SW480 (cell line): ENCODE results near the gene FBXW7.

Source experiments
- DNase-seq: peaks from one replicate; pipeline ENCODE4 v3.0.0-alpha.2; 2016; ENCODE audit warnings: low spot score

Gene FBXW7

GRCh38 chr4:152369902-152370295 lies 166.0 kb downstream of the FBXW7 start:
- peak; percentile 9 for DNase-seq

- DNase-seq: no peak
Observed at GRCh38 chr4:152369203-152369901, 166.5 kb downstream of the FBXW7 start.

DNA sequence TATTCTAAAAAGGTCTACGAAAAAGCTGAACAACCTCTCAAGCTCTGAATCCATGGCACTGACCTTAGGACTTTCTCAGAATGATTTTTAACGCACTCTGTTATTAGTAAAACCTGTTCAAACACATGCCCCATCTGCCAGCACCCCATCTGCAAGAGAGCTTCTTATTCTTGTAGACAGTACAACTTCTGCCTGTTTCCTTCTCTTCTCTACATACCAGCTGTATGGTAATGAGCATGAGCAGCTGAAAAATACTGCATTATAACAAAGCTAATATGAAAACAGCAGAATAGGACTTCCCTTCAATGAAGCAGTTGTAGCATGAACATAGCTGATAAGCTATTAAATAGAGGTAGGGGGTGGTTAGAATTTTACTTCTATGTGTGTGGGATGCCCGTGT lies 167.9 kb downstream of the FBXW7 start:
- no peak for DNase-seq

DNA sequence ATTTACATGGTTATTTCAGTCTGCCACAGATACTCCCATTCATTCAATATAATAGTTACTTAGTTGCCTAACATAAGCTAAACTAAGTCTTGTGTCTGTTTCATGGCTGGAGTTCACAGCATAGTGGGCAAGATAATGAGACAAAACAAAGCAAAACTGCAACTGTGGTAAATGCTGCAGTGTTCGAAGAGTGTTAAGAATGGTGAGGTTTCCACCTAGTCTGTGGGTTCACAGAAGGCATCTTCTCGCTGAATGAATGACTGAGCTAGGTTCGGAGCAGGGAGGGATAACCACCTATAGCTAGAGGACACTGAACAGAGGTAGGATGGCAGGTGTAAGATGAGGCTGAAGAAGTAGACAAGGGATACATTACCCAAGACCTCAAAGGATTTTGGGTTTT lies 171.0 kb downstream of the FBXW7 start:
- no peak for DNase-seq

DNA sequence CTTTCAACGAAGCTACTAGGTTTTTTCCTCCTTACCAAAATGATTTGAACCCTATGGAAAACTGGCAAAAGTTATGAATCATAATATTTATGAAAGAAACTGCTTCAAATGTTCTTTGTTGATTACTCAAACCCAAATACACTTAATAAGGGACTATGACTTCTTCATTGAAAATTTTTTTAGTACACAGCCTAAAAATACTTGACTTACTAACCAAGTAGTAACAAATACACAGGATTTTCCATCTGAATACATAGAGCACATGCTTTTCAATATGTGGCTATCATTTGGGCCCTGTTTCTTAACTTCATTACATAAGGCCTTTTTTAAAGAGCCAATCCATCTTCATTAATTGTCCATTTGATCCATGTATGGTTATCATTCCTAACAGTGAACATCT lies 171.5 kb downstream of the FBXW7 start:
- DNase-seq: no peak

DNA sequence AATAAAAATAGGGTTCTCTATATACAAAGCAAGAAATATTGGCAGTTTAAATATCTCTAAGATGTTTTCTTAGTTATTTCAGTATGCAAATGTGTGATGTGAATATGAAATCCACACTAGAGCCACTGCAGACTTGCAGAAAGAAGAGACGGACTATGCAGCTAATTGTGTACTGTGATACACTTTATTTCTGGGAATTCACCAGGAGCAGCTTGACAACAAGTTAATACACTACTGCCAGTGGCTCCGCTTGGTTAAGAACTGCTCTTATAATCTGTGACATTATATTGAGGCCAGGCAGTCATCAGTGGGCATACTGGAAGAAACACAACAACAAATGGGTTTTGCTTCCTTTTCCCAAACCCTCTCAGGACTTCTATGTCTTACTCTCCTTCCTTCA lies 172.0 kb downstream of the FBXW7 start:
- DNase-seq: no peak

GRCh38 chr4:152363086-152363485 lies 172.8 kb downstream of the FBXW7 start:
- no peak for DNase-seq

GRCh38 chr4:152360045-152360410 lies 175.9 kb downstream of the FBXW7 start:
- DNase-seq: no peak

DNA sequence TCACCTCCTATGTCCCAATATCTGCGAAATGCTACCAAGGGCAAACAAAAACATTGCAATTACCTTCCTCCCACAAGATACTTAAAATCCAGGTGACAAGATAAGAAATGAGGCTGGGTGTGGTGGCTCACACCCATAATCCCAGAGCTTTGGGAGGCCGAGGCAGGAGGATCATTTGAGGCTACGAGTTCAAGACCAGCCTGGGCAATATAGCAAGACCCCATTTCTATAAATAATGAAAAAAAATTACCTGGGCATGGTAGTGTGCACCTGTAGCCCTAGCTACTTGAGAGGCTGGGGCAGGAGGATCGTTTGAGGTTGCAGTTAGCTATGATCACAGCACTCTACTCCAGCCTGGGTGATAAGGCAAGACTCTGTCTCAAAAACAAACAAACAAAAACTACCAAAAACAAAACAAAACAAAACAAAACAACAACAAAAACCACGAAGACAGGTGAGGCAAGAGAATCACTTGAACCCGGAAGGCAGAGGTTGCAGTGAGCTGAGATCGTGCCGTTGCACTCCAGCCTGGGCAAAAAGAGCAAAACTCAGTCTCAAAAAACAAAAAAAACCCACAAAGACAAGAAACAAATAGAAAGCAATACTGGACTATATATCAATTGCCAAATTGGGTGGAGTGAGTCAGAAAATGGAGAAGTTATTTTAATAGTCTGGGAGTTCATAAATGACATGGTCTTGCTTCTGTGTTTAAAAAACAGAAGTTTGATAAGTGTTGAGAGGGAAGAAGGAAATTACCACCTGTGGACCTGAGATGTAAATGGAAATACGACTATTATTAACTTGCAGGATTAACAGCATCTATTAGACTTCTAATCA lies 176.5 kb downstream of the FBXW7 start:
- no peak for DNase-seq

- no peak for DNase-seq
Observed at GRCh38 chr4:152357206-152357605, 178.7 kb downstream of the FBXW7 start.

DNA sequence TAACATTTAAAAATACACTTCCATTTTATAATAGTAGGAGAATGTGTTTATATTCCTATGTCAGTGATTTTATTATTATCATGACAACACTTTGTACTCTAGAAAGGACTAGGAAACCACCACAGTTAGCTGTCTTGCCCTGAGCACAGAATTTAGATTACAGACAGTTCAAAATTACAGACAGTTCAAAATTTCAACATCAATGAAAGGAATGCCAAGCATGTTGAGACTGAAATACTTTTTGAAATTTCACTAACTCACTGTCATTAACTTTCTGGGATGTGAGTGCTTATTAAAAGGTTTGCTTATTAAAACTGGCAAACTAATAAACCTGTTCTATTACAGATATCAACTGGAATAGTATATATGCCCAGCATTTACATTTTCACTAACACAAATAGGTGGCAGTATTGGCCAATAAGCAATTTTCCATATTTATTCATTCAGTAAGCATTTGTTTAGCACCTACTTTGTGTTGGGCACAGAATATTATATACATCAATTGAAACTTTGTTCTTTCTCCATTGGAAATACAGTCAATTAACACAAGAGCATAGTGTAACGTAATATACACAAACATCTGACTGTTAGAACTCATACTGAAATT lies 179.4 kb downstream of the FBXW7 start:
- no peak for DNase-seq

- DNase-seq: peak; percentile 19
Observed at GRCh38 chr4:152352622-152353116, 183.2 kb downstream of the FBXW7 start.

DNA sequence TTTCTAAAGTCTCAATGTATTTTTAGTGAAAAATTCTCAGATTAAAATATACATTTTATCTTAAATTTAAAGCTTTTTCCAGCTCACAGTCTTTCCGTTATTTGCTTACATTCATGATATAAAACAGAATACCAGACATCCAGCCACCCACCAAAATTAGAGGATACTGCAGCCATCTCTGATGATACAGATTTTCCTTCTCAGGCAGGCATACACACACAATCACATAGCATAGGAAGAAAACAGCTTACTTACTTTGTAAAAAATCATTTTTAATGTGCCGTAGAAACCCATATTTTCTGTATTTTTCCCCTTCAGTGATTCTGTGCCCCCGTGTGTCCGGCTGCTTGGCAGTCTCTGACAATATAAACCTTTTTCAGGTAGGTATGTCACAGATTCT lies 183.7 kb downstream of the FBXW7 start:
- no peak for DNase-seq

GRCh38 chr4:152351080-152351479 lies 184.8 kb downstream of the FBXW7 start:
- DNase-seq: no peak

GRCh38 chr4:152348670-152349069 lies 187.2 kb downstream of the FBXW7 start:
- no peak for DNase-seq

DNA sequence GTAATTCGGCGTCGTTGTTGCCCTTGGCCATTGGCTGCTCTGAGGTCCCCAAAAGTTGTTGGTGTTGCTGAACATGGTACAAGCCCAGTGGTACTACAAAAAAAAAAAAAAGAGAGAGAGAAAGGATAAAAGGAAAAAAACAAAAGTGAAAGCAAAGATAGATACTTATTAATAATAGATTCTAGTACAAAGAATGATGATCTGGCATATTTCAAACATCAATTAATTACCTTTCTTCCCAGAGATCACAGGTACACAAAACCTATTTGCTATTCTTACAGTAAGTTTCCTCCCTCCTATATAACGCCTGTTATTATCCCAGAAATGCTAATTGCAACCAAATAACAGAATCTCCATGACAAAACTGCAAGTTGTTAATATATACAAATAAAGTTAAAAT lies 188.9 kb downstream of the FBXW7 start:
- no peak for DNase-seq

GRCh38 chr4:152346526-152346925 lies 189.4 kb downstream of the FBXW7 start:
- DNase-seq: no peak

GRCh38 chr4:152344001-152344400 lies 191.9 kb downstream of the FBXW7 start:
- no peak for DNase-seq

DNA sequence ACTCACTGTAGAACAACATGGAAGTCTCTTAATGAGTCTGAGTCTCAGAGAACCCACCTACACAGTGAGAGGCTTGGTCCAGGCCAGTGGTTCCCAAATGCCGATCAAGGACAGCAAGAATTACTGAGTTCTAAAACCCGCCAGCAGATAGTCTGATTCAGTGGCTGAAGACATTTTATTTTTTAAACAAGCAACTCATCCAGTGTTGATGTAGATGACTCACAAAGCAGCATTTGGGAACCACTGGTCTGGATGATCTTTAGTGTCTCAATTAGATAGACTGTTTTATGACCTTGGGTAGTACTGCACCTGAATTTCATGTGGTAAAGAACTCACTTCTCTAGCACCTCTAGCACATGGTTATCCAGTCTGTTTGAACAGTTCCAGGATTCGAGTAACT lies 193.6 kb downstream of the FBXW7 start:
- peak; percentile 2 for DNase-seq

DNA sequence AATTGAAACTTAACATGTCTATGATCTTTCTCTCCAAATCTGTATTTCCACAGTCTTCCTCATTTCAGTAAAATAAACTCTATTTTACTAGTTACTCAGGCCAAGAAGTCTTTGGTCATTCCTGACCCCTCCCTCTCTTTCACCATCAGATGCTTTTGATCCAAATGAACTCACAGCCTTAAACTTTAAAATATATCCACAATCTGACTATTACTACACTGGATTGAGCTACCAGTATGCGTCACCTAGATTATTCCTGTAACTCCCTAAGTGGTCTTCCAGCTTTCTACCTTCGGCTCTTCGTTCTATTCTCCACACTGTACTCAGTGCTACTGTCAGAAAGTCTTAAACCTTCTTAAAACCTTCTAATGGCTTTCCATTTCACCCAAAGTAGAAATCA lies 195.1 kb downstream of the FBXW7 start:
- no peak for DNase-seq

- DNase-seq: no peak
Observed at GRCh38 chr4:152339576-152339975, 196.3 kb downstream of the FBXW7 start.

- no peak for DNase-seq
Observed at GRCh38 chr4:152334931-152335330, 201.0 kb downstream of the FBXW7 start.

DNA sequence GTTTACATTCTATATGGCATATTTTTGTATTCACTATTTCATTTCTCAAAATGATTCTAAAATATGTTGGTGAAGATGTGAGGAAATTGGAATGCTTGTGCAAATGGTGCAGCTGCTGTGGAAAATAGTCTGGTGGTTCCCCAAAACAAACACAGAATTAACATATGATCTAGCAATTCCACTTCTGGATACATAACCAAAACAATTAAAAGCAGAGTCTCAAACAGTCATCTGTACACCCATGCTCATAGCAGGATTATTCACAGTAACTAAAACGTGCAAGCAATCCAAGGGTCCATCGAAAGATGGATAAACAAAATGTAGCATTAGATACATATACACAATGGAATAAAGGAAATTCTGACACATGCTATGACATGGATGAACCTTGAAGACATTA lies 204.8 kb downstream of the FBXW7 start:
- DNase-seq: no peak
